Measurements from ENCODE around the gene TRAF7. TPM values are rescaled to one million over a fixed set of nuclear protein-coding genes. Genes with fewer than 3 reads are reported as not detected.

Gene TRAF7
- total RNA-seq, 1 experiment from 2014 or later = 160 TPM

- Histone ChIP-seq H3K9me2 (ENCODE audit: insufficient read depth) (no peaks in the 10 kb centered on the region), H3K9me3 (ENCODE audit: control insufficient read depth in 1 of 2, insufficient read depth in 1 of 2, low read depth in 1 of 2, low read length in 2 of 2) (no peaks in the 10 kb centered on the region), H3K79me2 (ENCODE audit: insufficient read depth, low read length) (no peaks in the 10 kb centered on the region), H3K9ac (ENCODE audit: low read length) (no peak overlapping the region), H3K27me3 (ENCODE audit: insufficient read depth, low read length) (no peaks in the 10 kb centered on the region), H3K27ac (ENCODE audit: low read depth, low read length) (no peak overlapping the region), H3K4me2 (ENCODE audit: low read length) (no peak overlapping the region), H3K4me3 (replicated peaks in 1 of 2; ENCODE audit: low read depth in 1 of 2, low read length in 2 of 2) (no peak overlapping the region), H4K20me1 (ENCODE audit: insufficient read depth) (no peaks in the 10 kb centered on the region), H3K36me3 (ENCODE audit: control insufficient read depth in 1 of 2, insufficient read depth in 2 of 2, low read length in 2 of 2) (no peaks in the 10 kb centered on the region), H2AFZ (ENCODE audit: low read depth, low read length, poor library complexity, severe bottlenecking) (no peak overlapping the region), H3K4me1 (ENCODE audit: control insufficient read depth in 1 of 2, insufficient read depth in 2 of 2, low read length in 2 of 2) (peaks cover 8 to 17% of the 10 kb centered on the region in 2 experiments)
- DNase-seq (ENCODE audit: low read depth, low spot score) (no peak), ATAC-seq (no peak)
- intact Hi-C loops (cut with micrococcal nuclease) = loop anchor here (10.0 kb wide), 1 partner anchor 305 kb away; no protein-coding TSS in a partner anchor
- no TSS peak for BruUV-seq (replicated peaks)
- CTCF ChIA-PET = no interaction called here
- RAD21 ChIA-PET (ENCODE audit: low non-redundant PET in 1 of 2, low total read pairs in 2 of 2, uncharacterized antibody in 2 of 2, unreplicated experiment in 2 of 2) = no interaction called here
- TF ChIP-seq POLR2AphosphoS5 (IDR thresholded peaks at IDR 0.05; ENCODE audit: low read depth, low read length) = no peak
- POLR2A ChIA-PET = no interaction called here
Observed at GRCh38 chr16:2199621-2200139, 44.1 kb downstream of the TRAF7 start.

- no peak overlapping the region for H3K4me3 ChIP-seq (replicated peaks in 1 of 2; ENCODE audit: low read depth in 1 of 2, low read length in 2 of 2)
- H3K9me2 ChIP-seq (ENCODE audit: insufficient read depth) = no peaks in the 10 kb centered on the region
- no peaks in the 10 kb centered on the region for H3K79me2 ChIP-seq (ENCODE audit: insufficient read depth, low read length)
- RAD21 ChIA-PET (ENCODE audit: low non-redundant PET in 1 of 2, low total read pairs in 2 of 2, uncharacterized antibody in 2 of 2, unreplicated experiment in 2 of 2) = no interaction called here
- no peak overlapping the region for H3K4me2 ChIP-seq (ENCODE audit: low read length)
- H2AFZ ChIP-seq (ENCODE audit: low read depth, low read length, poor library complexity, severe bottlenecking) = no peak overlapping the region
- no peak overlapping the region for H3K9ac ChIP-seq (ENCODE audit: low read length)
- intact Hi-C loops (cut with micrococcal nuclease) = no loop called here
- H3K36me3 ChIP-seq (ENCODE audit: control insufficient read depth in 1 of 2, insufficient read depth in 2 of 2, low read length in 2 of 2) = no peaks in the 10 kb centered on the region
- CTCF ChIA-PET = no interaction called here
- H3K27ac ChIP-seq (ENCODE audit: low read depth, low read length) = no peak overlapping the region
- no peaks in the 10 kb centered on the region for H3K27me3 ChIP-seq (ENCODE audit: insufficient read depth, low read length)
- ATAC-seq (no peak), DNase-seq (ENCODE audit: low read depth, low spot score) (no peak)
- BruUV-seq (replicated peaks) = no TSS peak
- no peaks in the 10 kb centered on the region for H3K9me3 ChIP-seq (ENCODE audit: control insufficient read depth in 1 of 2, insufficient read depth in 1 of 2, low read depth in 1 of 2, low read length in 2 of 2)
- H3K4me1 ChIP-seq (ENCODE audit: control insufficient read depth in 1 of 2, insufficient read depth in 2 of 2, low read length in 2 of 2) = peaks cover 7 to 14% of the 10 kb centered on the region in 2 experiments
- H4K20me1 ChIP-seq (ENCODE audit: insufficient read depth) = no peaks in the 10 kb centered on the region
- POLR2A ChIA-PET = no interaction called here
- no peak for TF ChIP-seq POLR2A (IDR thresholded peaks at IDR 0.05; ENCODE audit: borderline replicate concordance, extremely low read depth, insufficient read depth, insufficient read length)
- TF ChIP-seq ZBTB33 (IDR thresholded peaks at IDR 0.05; ENCODE audit: extremely low read depth, insufficient replicate concordance, low read length) = no peak
- TF ChIP-seq YY1 (IDR thresholded peaks at IDR 0.05; ENCODE audit: extremely low read depth, insufficient replicate concordance, low read depth, low read length) = no peak
- TF ChIP-seq EZH2phosphoT487 (IDR thresholded peaks at IDR 0.05; ENCODE audit: borderline replicate concordance) = no peak
- TF ChIP-seq, protein P1, sequence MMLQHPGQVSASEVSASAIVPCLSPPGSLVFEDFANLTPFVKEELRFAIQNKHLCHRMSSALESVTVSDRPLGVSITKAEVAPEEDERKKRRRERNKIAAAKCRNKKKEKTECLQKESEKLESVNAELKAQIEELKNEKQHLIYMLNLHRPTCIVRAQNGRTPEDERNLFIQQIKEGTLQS (IDR thresholded peaks at IDR 0.05) = no peak
- no peak for TF ChIP-seq ZFX (IDR thresholded peaks at IDR 0.05)
- TF ChIP-seq CEBPB (IDR thresholded peaks at IDR 0.05; ENCODE audit: low read depth) = no peak
- no peak for TF ChIP-seq FOSL1 (IDR thresholded peaks at IDR 0.05; ENCODE audit: low read depth)
- TF ChIP-seq RAD21 (IDR thresholded peaks at IDR 0.05; ENCODE audit: low read depth) = no peak
- no peak for TF ChIP-seq JUND (IDR thresholded peaks at IDR 0.05)
- TF ChIP-seq SRF (IDR thresholded peaks at IDR 0.05; ENCODE audit: low read depth) = no peak
- no peak for TF ChIP-seq SIN3A (IDR thresholded peaks at IDR 0.05; ENCODE audit: low read depth)
- TF ChIP-seq, protein P2, sequence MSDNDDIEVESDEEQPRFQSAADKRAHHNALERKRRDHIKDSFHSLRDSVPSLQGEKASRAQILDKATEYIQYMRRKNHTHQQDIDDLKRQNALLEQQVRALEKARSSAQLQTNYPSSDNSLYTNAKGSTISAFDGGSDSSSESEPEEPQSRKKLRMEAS (IDR thresholded peaks at IDR 0.05) = no peak
- TF ChIP-seq ELF1 (IDR thresholded peaks at IDR 0.05; ENCODE audit: borderline replicate concordance, low read depth) = no peak
Observed at GRCh38 chr16:2200313-2200712, 44.7 kb downstream of the TRAF7 start.
